WERI-Rb-1 (cell line): Measurements from ENCODE around the gene CCNG1.
"Not testable (repeated sequence)": the region's sequence is repeated elsewhere in the genome, so short reads cannot be mapped to it uniquely, and the experiment has no call there.

ENCODE experiments used
- DNase-seq: peaks from one replicate; pipeline ENCODE4 v3.0.0-alpha.2; 2020
- H3K27ac ChIP-seq: fragments of 250-450 bp; sonication (Bioruptor Pico); 2 replicates; pipeline ENCODE4 v1.5.1; 2020; ENCODE audit warnings: mild to moderate bottlenecking, moderate library complexity
- H3K27me3 ChIP-seq: fragments of 250-450 bp; sonication (Bioruptor Pico); 2 replicates; pipeline ENCODE4 v1.5.1; 2021; ENCODE audit warnings: mild to moderate bottlenecking, low read depth, moderate library complexity; ENCODE audit not compliant: insufficient read depth, severe bottlenecking
- H3K36me3 ChIP-seq: fragments of 250-450 bp; sonication (Bioruptor Pico); 2 replicates; pipeline ENCODE4 v1.5.1; 2020; ENCODE audit warnings: mild to moderate bottlenecking, moderate library complexity
- H3K4me3 ChIP-seq: 2 replicates; pipeline ENCODE4 v1.5.1; 2011; ENCODE audit warnings: low read depth, mild to moderate bottlenecking, control low read depth, low read length
- H3K9me3 ChIP-seq: fragments of 250-450 bp; sonication (Bioruptor Pico); 2 replicates; pipeline ENCODE4 v1.5.1; 2021; ENCODE audit warnings: mild to moderate bottlenecking, moderate library complexity; ENCODE audit not compliant: severe bottlenecking
- CTCF ChIP-seq: IDR thresholded peaks from 2 replicates; pipeline ENCODE4 v1.5.1; 2011; ENCODE audit warnings: low read depth, mild to moderate bottlenecking, control low read depth, inconsistent platforms, low read length

CCNG1 gene

DNA sequence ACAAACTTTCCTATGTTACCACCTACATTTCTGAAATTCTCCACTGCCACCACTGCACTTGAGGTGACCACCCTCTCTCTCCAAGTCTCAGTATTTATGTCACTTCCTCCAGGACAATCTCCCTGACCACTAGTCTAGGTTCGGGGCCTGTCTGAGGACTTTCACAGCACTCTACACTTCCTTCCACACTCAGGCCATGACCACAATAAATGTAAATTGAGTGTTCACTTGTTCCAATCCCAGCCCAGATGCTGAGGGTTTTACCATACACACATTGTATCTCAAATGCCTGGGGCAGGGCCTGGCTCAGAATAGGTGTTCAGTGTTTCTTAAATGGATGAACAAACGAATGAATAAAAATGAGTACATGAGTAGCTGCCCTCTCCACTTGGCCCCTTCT, 26.9 kb upstream of the CCNG1 start:
- H3K4me3 ChIP-seq, result no peak overlapping the region
- no peak for TF ChIP-seq CTCF
- no peak overlapping the region for H3K27ac ChIP-seq
- H3K36me3 ChIP-seq, result no peaks in the 10 kb centered on the region
- peaks cover 62% of the 10 kb centered on the region for H3K27me3 ChIP-seq
- DNase-seq, result no peak
- H3K9me3 ChIP-seq, result no peaks in the 10 kb centered on the region

DNA sequence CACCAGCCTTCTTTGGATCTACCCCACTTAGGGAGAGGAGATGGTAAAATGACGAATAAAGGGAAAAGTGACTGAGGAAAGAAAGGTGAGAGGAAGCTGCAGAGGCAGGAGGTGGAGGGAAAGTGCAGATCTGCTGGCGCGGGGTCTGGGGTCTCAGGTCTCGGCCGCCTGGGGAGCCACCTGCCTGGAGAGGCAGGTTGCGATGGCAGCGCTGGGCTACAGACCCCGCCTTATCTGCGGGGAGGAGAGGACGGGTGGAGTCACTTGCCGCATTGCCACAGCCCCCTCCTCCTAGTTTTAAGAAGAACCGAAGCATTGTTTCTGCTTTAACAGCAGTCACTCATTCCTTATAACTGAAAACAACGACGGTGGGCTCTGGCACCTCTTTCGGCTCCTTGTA, 21.7 kb upstream of the CCNG1 start:
- not testable (repeated sequence) for DNase-seq, H3K27ac ChIP-seq, H3K36me3 ChIP-seq, H3K9me3 ChIP-seq, H3K4me3 ChIP-seq
- H3K27me3 ChIP-seq, result peaks cover 34% of the 10 kb centered on the region

DNA sequence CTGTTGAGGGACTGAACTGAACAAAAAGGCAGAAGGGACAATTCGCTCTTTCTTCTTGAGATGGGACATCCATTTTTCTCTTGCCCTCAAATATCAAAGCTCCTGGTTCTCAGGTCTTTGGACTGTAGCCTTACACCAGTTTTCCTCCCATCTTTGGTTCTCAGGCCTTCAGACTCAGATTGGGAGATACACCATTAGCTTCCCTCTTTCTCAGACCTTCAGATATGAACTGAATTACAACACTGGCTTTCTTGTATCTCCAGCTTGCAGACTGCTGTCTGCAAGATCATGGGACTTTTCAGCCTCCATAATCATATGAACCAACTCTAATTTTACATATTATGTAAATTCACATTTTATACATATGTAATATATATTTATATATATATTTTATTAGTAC, 12.6 kb upstream of the CCNG1 start:
- Histone ChIP-seq H3K27ac (no peak overlapping the region), H3K36me3 (no peaks in the 10 kb centered on the region), H3K9me3 (no peaks in the 10 kb centered on the region), H3K4me3 (no peak overlapping the region), H3K27me3 (no peaks in the 10 kb centered on the region)
- DNase-seq, result no peak
- TF ChIP-seq CTCF, result no peak

GRCh38 chr5:163426128-163426527, 11.3 kb upstream of the CCNG1 start:
- not testable (repeated sequence) for H3K27ac ChIP-seq, DNase-seq, H3K4me3 ChIP-seq, H3K36me3 ChIP-seq, H3K9me3 ChIP-seq, H3K27me3 ChIP-seq

DNA sequence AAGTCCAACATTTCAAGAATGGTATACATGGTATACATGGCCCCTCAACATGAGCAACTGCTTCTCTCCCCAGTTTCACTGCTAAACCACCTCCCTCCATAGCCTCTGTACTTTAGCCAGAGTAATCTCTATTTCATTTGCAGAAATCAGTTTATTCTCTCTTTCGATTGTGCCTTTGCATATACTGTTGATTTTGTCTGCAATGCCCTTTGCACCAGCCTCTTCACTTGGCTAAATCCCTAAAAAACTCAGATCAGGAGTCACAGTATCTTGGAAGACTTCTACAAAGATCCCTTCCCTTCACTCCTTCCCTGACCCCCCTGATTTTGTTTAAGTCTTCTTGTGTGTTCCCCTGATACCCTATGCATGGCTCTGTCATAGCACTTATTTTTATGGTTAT, 4.9 kb upstream of the CCNG1 start:
- no peak overlapping the region for H3K27ac ChIP-seq
- no peak for DNase-seq
- no peaks in the 10 kb centered on the region for H3K36me3 ChIP-seq
- H3K27me3 ChIP-seq, result no peaks in the 10 kb centered on the region
- no peak overlapping the region for H3K4me3 ChIP-seq
- no peaks in the 10 kb centered on the region for H3K9me3 ChIP-seq
- TF ChIP-seq CTCF, result no peak

GRCh38 chr5:163433271-163433670, 4.1 kb upstream of the CCNG1 start:
- no peak for TF ChIP-seq CTCF
- DNase-seq, result no peak
- no peak overlapping the region for H3K27ac ChIP-seq
- H3K9me3 ChIP-seq, result no peaks in the 10 kb centered on the region
- no peak overlapping the region for H3K4me3 ChIP-seq
- no peaks in the 10 kb centered on the region for H3K36me3 ChIP-seq
- no peaks in the 10 kb centered on the region for H3K27me3 ChIP-seq

GRCh38 chr5:163434401-163434866, 3.0 kb upstream of the CCNG1 start:
- H3K9me3 ChIP-seq, result no peaks in the 10 kb centered on the region
- TF ChIP-seq CTCF, result no peak
- no peak overlapping the region for H3K4me3 ChIP-seq
- H3K36me3 ChIP-seq, result peaks cover 4% of the 10 kb centered on the region
- no peak overlapping the region for H3K27ac ChIP-seq
- DNase-seq, result no peak
- no peaks in the 10 kb centered on the region for H3K27me3 ChIP-seq
